NCI-H2107 treated with DMSO at 0.1 percent for 48 hours (cell line): ENCODE results near the gene TICRR.
"Not testable (repeated sequence)": the region's sequence is repeated elsewhere in the genome, so short reads cannot be mapped to it uniquely, and the experiment has no call there.

Experiments used
- DNase-seq: peaks from one replicate; lab custom pipeline; 2025; ENCODE audit not compliant: unreplicated experiment; lab: John Stamatoyannopoulos, UW

TICRR gene

GRCh38 chr15:89566621-89567294 is 8.5 kb upstream of the TICRR start:
- no peak for DNase-seq

- DNase-seq = no peak
Observed at GRCh38 chr15:89569090-89569745, 6.1 kb upstream of the TICRR start.

GRCh38 chr15:89575656-89576416 is 567 bp downstream of the TICRR start:
- no peak for DNase-seq

GRCh38 chr15:89576417-89576773 is 1.1 kb downstream of the TICRR start:
- no peak for DNase-seq

- no peak for DNase-seq
Observed at GRCh38 chr15:89577776-89578115, 2.5 kb downstream of the TICRR start.

- no peak for DNase-seq
Observed at GRCh38 chr15:89578146-89578545, 2.9 kb downstream of the TICRR start.

GRCh38 chr15:89580747-89581146 is 5.5 kb downstream of the TICRR start:
- not testable (repeated sequence) for DNase-seq

- no peak for DNase-seq
Observed at GRCh38 chr15:89586651-89587050, 11.4 kb downstream of the TICRR start.

GRCh38 chr15:89587955-89588354 is 12.7 kb downstream of the TICRR start:
- no peak for DNase-seq

GRCh38 chr15:89591834-89592233 is 16.6 kb downstream of the TICRR start:
- DNase-seq = no peak

- no peak for DNase-seq
Observed at GRCh38 chr15:89593018-89593417, 17.7 kb downstream of the TICRR start.

GRCh38 chr15:89599021-89599420 is 23.8 kb downstream of the TICRR start:
- DNase-seq = no peak

- DNase-seq = no peak
Observed at GRCh38 chr15:89611317-89611716, 36.0 kb downstream of the TICRR start.

- no peak for DNase-seq
Observed at GRCh38 chr15:89613031-89613430, 37.8 kb downstream of the TICRR start.

GRCh38 chr15:89614164-89614563 is 38.9 kb downstream of the TICRR start:
- no peak for DNase-seq

GRCh38 chr15:89615135-89615534 is 39.9 kb downstream of the TICRR start:
- no peak for DNase-seq

GRCh38 chr15:89616228-89616627 is 41.0 kb downstream of the TICRR start:
- DNase-seq = no peak

- no peak for DNase-seq
Observed at GRCh38 chr15:89621547-89621946, 46.3 kb downstream of the TICRR start.

GRCh38 chr15:89623165-89623564 is 47.9 kb downstream of the TICRR start:
- DNase-seq = no peak

- DNase-seq = no peak
Observed at GRCh38 chr15:89625716-89626115, 50.4 kb downstream of the TICRR start.

GRCh38 chr15:89627256-89627970 is 52.1 kb downstream of the TICRR start:
- no peak for DNase-seq

GRCh38 chr15:89628301-89628700 is 53.0 kb downstream of the TICRR start:
- no peak for DNase-seq
